ENCODE measurements around the gene SETD2.

DNA sequence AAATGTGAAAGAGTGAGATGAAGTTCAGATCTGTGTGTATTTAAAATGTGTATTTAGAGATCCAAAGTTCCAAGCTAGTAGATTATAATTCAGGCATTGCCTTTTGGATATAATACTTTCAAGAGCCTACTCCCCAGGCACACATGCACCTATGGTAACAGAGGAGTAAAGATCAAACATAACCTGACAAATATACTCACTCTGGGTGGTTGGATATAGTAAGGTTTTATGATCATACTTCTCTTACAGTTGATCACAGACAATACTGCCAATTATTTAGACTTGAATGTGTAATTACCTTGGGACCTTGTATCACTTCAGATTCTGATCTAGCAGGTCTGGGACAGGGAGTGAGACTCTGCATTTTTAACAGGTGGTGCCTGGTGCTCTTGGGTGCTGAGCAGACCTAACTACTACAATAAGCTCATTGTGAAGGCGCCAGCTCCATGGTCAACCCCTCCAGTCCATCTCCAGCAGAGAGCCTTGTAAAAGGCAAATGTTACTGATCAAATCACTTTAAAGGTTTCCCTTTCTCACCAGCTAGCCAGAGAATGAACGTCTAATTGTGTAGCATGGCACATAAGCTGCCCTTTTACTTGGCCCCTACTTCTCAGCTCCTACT is 128.9 kb downstream of the SETD2 start:
- TF ChIP-seq YY1 (IDR thresholded peaks at IDR 0.05; ENCODE audit: insufficient read depth, insufficient read length) (no peak), SUZ12 (IDR thresholded peaks at IDR 0.05; ENCODE audit: extremely low read depth, insufficient read depth, insufficient read length) (no peak)

Data from NT2/D1 (cell line).